ENCODE data around the gene PTPRN2.
"Not testable (repeated sequence)": the region's sequence is repeated elsewhere in the genome, so short reads cannot be mapped to it uniquely, and the experiment has no call there.

The PTPRN2 gene

GRCh38 chr7:158432369-158433341, 155.0 kb downstream of the PTPRN2 start:
- peak; percentile 92 to 99 (median 93) for DNase-seq

- DNase-seq = peak in 2 of 3 experiments; percentile 70 to 82
Measured at GRCh38 chr7:158431941-158432347, 155.7 kb downstream of the PTPRN2 start.

- DNase-seq = no peak
Measured at GRCh38 chr7:158431055-158431940, 156.3 kb downstream of the PTPRN2 start.

GRCh38 chr7:158430308-158431034, 157.2 kb downstream of the PTPRN2 start:
- no peak for DNase-seq

- no peak for DNase-seq
Measured at GRCh38 chr7:158428837-158429753, 158.5 kb downstream of the PTPRN2 start.

GRCh38 chr7:158428131-158428836, 159.3 kb downstream of the PTPRN2 start:
- DNase-seq = no peak

GRCh38 chr7:158425676-158426075, 161.9 kb downstream of the PTPRN2 start:
- not testable (repeated sequence) for DNase-seq

- no peak for DNase-seq
Measured at GRCh38 chr7:158424531-158424930, 163.1 kb downstream of the PTPRN2 start.

- DNase-seq = no peak
Measured at GRCh38 chr7:158424011-158424410, 163.6 kb downstream of the PTPRN2 start.

- DNase-seq = no peak
Measured at GRCh38 chr7:158422887-158423560, 164.6 kb downstream of the PTPRN2 start.

- no peak for DNase-seq
Measured at GRCh38 chr7:158422196-158422886, 165.3 kb downstream of the PTPRN2 start.

- DNase-seq = no peak
Measured at GRCh38 chr7:158421361-158421760, 166.3 kb downstream of the PTPRN2 start.

- no peak for DNase-seq
Measured at GRCh38 chr7:158420591-158421340, 166.9 kb downstream of the PTPRN2 start.

- no peak for DNase-seq
Measured at GRCh38 chr7:158419238-158419785, 168.3 kb downstream of the PTPRN2 start.

GRCh38 chr7:158418395-158418794, 169.2 kb downstream of the PTPRN2 start:
- DNase-seq = not testable (repeated sequence)

- peak in 1 of 3 experiments; percentile 12 for DNase-seq
Measured at GRCh38 chr7:158416283-158416933, 171.2 kb downstream of the PTPRN2 start.

GRCh38 chr7:158415316-158415715, 172.3 kb downstream of the PTPRN2 start:
- no peak for DNase-seq

GRCh38 chr7:158414486-158414961, 173.1 kb downstream of the PTPRN2 start:
- DNase-seq = peak; percentile 93 to 98 (median 93)
